ENCODE results near the gene ENDOD1.
A peak's percentile ranks its signal among the peaks of the same experiment; 100 is the strongest.
"Not testable (repeated sequence)": the region's sequence is repeated elsewhere in the genome, so short reads cannot be mapped to it uniquely, and the experiment has no call there.

ENDOD1 gene

DNA sequence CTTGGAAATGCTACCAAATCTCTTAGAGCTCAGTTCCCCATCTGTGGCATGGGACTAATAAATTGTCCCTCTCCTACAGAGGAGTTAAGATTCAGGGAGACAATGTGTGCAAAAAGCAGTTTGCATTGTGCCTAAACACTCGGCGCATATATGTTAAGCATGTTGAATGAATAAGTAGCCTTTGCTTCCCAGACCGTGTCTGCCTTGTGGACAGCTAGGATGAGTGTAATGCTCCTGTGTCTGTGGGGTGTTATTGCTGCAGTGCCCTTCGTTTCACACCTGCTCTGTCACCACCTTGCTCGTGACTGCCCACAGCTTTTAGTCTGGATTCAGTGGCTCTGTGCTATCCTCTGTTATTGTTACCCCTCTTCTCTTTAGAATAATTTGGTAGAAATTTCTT, 14.1 kb downstream of the ENDOD1 start:
- no peak for DNase-seq (ENCODE audit: low spot score)

- DNase-seq (ENCODE audit: low spot score) = no peak
These were observed 14.6 kb downstream of the ENDOD1 start for GRCh38 chr11:95104121-95104830.

DNA sequence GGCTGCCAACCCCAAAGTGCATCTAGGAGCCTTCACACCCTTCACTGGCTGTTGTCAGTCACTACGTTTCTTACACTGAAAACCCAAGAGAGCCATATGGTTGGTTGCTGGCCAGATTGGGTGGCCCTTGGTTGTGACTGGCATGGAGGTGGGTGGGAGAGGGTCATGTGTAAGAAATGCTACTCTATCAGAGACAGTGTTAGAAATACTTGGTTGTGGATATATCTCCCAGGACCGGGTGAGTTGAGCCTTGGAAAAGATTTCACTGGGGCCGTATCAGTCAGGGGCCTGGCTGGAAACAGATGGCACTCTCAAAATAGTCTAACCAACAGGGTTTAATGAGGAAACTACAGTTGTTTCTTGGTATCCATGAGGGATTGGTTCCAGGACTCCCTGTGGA, 15.2 kb downstream of the ENDOD1 start:
- DNase-seq (ENCODE audit: low spot score) = no peak

DNA sequence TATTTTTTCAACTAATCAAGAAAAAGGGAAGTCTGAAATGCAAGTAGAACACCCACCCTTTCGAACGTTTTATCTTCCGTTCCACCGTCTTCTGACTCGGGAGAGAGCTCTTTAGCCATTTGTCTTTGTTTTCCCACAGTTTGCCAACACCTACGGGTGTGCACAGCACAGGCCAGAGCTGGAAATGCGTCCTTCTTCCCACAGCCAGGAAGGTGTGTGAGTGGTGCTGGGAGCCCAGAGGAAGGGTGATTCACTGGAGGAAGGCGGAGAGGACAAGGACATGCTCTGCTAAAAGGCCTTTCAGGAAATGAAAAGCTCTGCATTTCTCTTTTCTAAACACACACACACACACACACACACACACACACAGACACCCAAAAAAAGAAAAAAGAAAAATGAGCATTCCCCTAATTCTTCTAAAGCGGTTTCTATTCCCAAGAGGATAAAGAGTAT, 18.5 kb downstream of the ENDOD1 start:
- DNase-seq (ENCODE audit: low spot score) = no peak

DNA sequence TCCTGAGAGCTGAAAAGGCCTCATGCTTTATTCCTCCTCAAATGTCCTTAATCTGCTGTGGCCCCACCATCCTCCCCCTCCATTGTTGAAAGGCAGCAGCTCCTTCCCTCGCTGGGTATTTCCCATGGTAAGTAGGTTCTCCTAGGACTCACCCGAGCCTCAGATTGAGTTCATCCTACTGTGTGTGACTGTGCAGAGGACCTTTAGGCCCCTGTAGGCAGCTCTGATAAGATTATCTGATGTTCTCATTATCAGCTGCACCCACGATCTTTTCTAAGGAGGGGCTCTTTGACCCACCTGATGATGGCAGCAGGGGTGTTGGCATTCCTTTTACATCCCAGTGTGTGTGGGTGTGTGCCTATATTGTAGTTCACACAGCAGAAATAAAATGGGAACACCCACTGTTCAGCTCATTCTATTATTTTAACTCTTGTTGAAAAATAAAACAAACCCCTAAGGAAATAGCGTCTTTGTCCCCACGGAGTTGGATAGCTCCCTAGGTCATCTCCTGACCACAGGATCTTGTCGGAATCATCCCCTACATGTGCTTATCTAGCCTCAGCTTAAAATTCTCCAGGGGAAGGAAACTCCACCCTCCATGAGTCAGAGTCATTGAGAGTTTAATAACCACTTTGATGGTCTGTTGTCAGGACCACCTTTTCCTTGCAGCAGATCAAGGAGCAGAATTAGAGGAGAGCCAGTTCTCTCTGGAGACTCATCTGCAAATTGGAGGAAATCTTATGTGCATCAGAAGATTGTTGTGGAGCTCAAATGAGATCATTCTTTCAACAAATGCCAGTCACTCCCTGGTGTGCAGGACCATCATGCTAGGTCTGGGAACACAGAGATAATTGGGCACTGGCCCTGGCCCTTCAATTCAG, 19.3 kb downstream of the ENDOD1 start:
- no peak for DNase-seq (ENCODE audit: low spot score)

DNA sequence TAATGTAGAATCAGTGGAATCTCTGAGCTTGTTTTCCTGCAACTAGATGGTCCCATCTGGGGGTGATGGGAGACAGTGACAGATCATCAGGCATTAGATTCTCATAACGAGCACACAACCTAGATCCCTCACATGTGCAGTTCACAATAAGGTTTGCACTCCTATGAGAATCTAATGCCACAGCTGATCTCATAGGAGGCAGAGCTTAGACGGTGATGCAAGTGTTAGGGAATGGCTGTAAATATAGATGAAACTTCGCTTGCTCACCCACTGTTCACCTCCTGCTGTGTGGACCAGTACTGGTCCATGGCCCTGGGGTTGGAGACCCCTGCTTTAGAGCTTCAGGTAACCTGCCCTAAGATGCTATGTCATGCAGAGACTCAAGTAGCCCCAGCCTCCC, 21.8 kb downstream of the ENDOD1 start:
- DNase-seq (ENCODE audit: low spot score) = not testable (repeated sequence)

DNA sequence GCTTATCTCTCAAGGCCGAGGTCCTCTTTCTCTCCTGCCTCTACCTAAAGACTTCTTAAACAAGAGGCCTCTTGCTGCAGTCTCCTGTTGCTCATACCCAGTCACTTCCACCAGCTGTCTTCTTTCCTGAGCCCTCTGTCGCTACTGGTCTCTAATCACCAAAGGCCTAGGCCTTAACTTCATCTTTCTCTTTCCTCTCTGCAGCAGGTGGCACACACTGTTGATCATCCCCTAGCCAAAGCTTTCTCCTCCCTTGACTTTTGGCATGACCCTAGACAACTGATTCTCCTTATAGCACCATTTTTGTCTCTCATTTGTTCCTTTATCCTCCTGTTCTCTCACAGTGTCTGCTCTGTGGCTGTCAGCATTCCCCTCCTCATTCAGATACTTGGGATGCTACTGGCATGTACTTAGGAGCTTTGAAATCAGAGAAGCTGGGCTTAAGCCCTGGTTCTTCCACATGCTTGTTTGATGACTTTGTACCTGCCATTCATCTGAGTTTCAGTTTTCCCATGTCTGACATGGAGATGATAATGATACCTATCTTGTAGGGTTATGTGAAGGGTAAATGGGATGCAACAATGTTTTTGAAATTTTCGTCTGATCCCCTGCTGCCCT, 22.4 kb downstream of the ENDOD1 start:
- no peak for DNase-seq (ENCODE audit: low spot score)

DNA sequence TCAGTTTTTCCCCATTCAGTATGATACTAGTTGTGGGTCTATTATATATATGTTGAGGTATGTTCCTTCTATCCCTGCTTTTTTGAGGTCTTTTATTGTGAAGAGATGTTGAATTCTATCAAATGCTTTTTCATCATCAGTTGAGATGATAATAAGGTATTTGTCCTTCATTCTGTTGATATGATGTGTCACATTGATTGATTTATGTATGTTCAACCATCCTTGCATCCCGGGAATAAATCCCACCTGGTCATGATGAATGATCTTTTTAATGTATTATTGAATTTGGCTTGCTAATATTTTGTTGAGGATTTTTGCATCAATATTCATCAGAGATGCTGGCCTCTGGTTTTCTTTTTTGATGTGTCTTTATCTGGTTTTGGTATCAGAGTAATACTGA, 26.0 kb downstream of the ENDOD1 start:
- DNase-seq (ENCODE audit: low spot score) = no peak

GRCh38 chr11:95119361-95120060, 29.9 kb downstream of the ENDOD1 start:
- DNase-seq (ENCODE audit: low spot score) = no peak

- no peak for DNase-seq (ENCODE audit: low spot score)
These were observed 32.1 kb downstream of the ENDOD1 start for GRCh38 chr11:95121698-95122097.

GRCh38 chr11:95123556-95123955, 33.9 kb downstream of the ENDOD1 start:
- no peak for DNase-seq (ENCODE audit: low spot score)

DNA sequence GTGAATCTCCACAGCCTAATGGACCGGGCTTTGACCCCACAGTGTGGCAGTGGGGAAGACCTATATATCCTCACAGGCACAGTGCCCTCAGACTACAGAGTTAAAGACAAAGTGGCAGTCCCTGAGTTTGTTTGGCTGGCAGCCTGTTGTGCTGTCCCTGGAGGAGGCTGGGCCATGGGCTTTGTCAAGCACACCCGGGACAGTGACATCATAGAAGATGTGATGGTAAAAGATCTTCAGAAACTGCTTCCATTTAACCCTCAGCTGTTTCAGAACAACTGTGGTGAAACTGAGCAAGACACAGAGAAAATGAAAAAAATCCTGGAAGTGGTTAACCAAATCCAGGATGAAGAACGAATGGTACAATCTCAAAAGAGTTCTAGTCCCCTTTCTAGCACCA, 39.0 kb downstream of the ENDOD1 start:
- DNase-seq (ENCODE audit: low spot score) = no peak

DNA sequence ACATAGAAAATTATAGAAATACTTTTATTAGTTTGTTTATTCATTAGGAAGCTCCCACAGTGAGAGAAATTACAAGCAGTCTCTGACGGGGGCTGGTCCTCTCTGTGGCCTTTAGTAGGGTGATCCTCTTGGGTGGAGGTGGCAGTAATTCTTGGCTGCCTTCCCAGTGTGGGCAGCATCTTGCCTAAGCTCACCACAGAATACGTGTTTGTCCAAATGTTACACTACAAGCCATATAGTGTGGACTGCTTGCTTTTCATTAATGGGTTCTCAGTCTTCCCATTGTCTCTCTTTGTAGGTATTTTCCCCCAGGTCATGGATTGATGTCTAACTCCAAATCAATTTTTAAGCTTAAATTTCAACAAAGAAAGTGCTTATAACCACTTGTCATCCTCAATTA, 43.3 kb downstream of the ENDOD1 start:
- no peak for DNase-seq (ENCODE audit: low spot score)

GRCh38 chr11:95134491-95134890, 44.8 kb downstream of the ENDOD1 start:
- DNase-seq (ENCODE audit: low spot score) = peak; percentile 64

DNA sequence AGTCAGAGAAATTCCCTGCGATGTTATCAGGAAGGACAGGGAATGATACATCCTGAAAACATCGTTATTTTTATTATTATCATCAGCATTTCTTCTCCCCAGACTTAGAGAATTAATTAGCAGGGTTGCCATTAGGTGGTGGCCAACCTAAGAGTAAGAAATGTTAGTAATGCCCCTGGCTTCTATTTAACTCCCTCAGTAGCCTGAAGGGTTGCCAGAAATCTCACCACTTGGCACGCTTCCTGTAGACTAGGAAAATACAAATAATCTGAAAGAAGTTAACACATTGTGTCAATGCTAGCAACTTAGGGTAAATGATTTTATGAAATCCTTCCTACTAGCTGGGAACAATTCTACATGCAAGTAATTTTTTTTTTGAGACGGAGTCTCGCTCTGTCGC, 45.5 kb downstream of the ENDOD1 start:
- DNase-seq (ENCODE audit: low spot score) = no peak

- no peak for DNase-seq (ENCODE audit: low spot score)
These were observed 46.2 kb downstream of the ENDOD1 start for GRCh38 chr11:95135880-95136279.

DNA sequence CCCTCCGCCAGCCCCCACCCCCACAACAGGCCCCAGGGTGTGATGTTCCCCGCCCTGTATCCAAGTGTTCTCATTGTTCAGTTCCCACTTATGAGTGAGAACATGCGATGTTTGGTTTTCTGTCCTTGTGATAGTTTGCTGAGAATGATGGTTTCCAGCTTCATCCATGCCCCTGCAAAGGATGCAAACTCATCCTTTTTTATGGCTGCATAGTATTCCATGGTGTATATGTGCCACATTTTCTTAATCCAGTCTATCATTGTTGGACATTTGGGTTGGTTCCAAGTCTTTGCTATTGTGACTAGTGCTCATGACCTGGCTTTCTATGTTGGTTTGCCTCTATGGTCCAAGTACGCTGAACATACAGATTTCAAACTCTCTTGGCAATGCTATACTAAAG, 47.1 kb downstream of the ENDOD1 start:
- DNase-seq (ENCODE audit: low spot score) = not testable (repeated sequence)

DNA sequence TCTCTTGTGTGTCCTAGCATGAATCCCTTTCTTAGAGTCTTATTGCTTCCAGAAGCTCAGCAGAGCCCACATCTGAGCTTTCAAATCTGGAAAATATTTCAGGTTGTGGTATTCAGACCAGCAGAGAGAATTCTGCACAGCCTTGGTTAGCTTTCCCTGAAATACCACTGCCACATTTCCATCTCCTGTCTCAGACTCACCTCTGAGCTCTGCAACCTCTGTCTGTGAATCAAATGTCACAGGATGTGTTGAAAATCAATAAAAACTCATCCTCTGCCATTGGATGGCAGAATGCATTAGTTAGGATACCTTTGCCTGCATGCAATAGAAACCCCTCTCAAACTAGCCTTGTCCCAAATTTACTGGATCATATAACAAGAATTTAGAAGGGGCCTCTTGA, 47.7 kb downstream of the ENDOD1 start:
- DNase-seq (ENCODE audit: low spot score) = no peak

DNA sequence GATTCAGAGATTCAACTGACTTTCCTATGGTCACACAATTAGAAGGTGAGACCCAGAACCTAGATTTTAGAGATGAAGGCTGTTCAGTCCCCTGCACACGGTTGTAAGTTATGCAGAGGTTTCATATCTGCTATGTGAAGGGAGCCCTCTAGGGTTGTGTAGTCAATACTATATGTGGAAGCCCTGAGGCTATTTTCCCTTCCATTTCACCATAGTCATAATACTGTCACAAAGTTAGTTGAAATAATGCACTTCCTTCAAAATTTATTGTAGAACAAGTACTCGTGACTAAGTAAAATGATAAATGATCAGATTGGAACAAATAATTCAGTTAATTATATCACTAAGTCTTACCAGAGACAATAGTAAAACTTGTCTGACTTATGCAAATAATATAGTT, 48.8 kb downstream of the ENDOD1 start:
- DNase-seq (ENCODE audit: low spot score) = peak; percentile 55

DNA sequence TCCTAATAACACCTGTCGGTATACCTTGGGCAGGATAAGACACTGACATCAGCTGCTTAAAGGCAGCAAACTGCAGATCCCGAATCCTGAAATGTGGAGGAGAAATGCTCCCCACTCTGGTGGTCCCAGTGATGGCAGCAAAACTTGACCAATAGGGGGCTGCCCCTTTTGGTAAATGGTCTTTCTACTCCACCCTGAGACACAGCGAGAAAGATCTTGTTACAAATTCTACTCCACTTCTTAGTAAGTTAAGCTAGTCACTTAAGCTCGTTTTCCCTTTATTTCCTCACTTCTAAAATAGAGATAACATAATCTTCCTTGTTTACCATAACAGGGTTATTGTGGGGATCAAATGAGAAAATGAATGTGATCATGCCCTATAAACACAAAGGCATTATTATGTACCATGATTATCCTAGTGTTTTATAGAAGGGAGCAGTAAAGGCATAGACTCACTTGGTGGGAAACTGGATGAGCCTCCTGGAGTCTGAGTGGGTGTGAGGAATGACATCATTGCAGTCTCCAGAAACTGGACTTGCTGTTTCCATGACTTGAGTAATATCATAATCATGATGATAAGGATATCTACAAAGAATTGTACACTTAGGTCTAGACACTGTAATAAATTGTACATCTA, 50.9 kb downstream of the ENDOD1 start:
- no peak for DNase-seq (ENCODE audit: low spot score)

GRCh38 chr11:95142431-95142830, 52.8 kb downstream of the ENDOD1 start:
- no peak for DNase-seq (ENCODE audit: low spot score)

Data from globus pallidus (tissue), 1 donor.